OCI-LY7 (cell line): Measurements from ENCODE around the gene TYW1B. TPM values are rescaled to one million over a fixed set of nuclear protein-coding genes. Genes with fewer than 3 reads are reported as not detected.
"Not testable (repeated sequence)": the region's sequence is repeated elsewhere in the genome, so short reads cannot be mapped to it uniquely, and the experiment has no call there.

Source experiments
- BruUV-seq: library from RNA; stranded (reverse); fragments of 400-500 nt; replicated peaks from 2 replicates; lab custom pipeline; 2021; lab: Mats Ljungman, UMichigan
- CTCF ChIA-PET: fragments of 300-600 bp; sonication (Branson Sonifier 250); formaldehyde crosslinking; loops from one replicate; lab custom pipeline; 2022; ENCODE audit warnings: antibody characterized with exemption; ENCODE audit not compliant: unreplicated experiment; lab: Charles Lee
- POLR2A ChIA-PET: fragments of 300-600 bp; sonication (Branson Sonifier 250); formaldehyde crosslinking; loops from one replicate; lab custom pipeline; 2022; ENCODE audit warnings: antibody characterized with exemption; lab: Charles Lee
- DNase-seq: peaks from one replicate; pipeline ENCODE4 v3.0.0-alpha.2; 2015; ENCODE audit warnings: low spot score
- H2AFZ ChIP-seq: fragments of 200-600 bp; sonication (generic), shearing (Covaris generic); 2 replicates; pipeline ENCODE4 v1.6.1; 2014; ENCODE audit warnings: mild to moderate bottlenecking, antibody characterized with exemption, low read length, moderate library complexity
- H3K27ac ChIP-seq: fragments of 200-600 bp; sonication (generic); 2 replicates; pipeline ENCODE4 v1.5.1; 2014; ENCODE audit warnings: mixed run types, low read depth, mild to moderate bottlenecking, moderate library complexity, low read length, inconsistent platforms; ENCODE audit not compliant: poor library complexity, severe bottlenecking
- H3K36me3 ChIP-seq: fragments of 200-600 bp; sonication (generic); 2 replicates; pipeline ENCODE4 v1.6.1; 2014; ENCODE audit warnings: mild to moderate bottlenecking, antibody characterized with exemption, low read length, moderate library complexity, mixed read lengths; ENCODE audit not compliant: insufficient read depth
- H3K4me1 ChIP-seq: fragments of 200-600 bp; sonication (generic); 2 replicates; pipeline ENCODE4 v1.5.1; 2014; ENCODE audit warnings: mild to moderate bottlenecking, low read length; ENCODE audit not compliant: insufficient read depth, poor library complexity, severe bottlenecking
- H3K4me2 ChIP-seq: fragments of 200-600 bp; sonication (generic); 2 replicates; pipeline ENCODE4 v1.6.1; 2014; ENCODE audit warnings: mild to moderate bottlenecking, low read length
- H3K4me3 ChIP-seq: fragments of 200-600 bp; sonication (generic); 2 replicates; pipeline ENCODE4 v1.5.1; 2014; ENCODE audit warnings: mild to moderate bottlenecking, low read depth, low read length; ENCODE audit not compliant: poor library complexity, severe bottlenecking
- H3K79me2 ChIP-seq: fragments of 200-600 bp; sonication (generic); 2 replicates; pipeline ENCODE4 v1.6.1; 2016; ENCODE audit warnings: low read depth, mild to moderate bottlenecking, low read length, moderate library complexity, mixed read lengths; ENCODE audit not compliant: insufficient read depth
- H3K9me2 ChIP-seq: fragments of 200-600 bp; sonication (generic); 2 replicates; pipeline ENCODE4 v1.6.1; 2016; ENCODE audit warnings: mild to moderate bottlenecking, low read length, mixed read lengths; ENCODE audit not compliant: insufficient read depth
- H3K9me3 ChIP-seq: fragments of 200-600 bp; sonication (generic); 2 replicates; pipeline ENCODE4 v1.6.1; 2014; ENCODE audit warnings: mild to moderate bottlenecking, mixed run types, low read length, mixed read lengths
- H4K20me1 ChIP-seq: fragments of 200-600 bp; sonication (generic); 2 replicates; pipeline ENCODE4 v1.6.1; 2014; ENCODE audit warnings: mild to moderate bottlenecking, antibody characterized with exemption, low read length, moderate library complexity, mixed read lengths; ENCODE audit not compliant: insufficient read depth
- CTCF ChIP-seq: fragments of 200-600 bp; sonication (generic); conservative IDR thresholded peaks from 2 replicates; pipeline ENCODE4 v1.5.1; 2014; ENCODE audit warnings: mild to moderate bottlenecking, antibody characterized with exemption, low read length, moderate library complexity, mixed read lengths
- EZH2phosphoT487 ChIP-seq: fragments of 200-600 bp; sonication (generic); IDR thresholded peaks from 2 replicates; pipeline ENCODE4 v1.6.1; 2018; ENCODE audit warnings: low read depth, borderline replicate concordance, mild to moderate bottlenecking, mixed run types, antibody characterized with exemption, low read length, moderate library complexity, mixed read lengths
- intact Hi-C: fragments of 100-400 bp; cut with micrococcal nuclease; formaldehyde crosslinking; loops from one replicate; pipeline ENCODE4 v1.10.0; 2022; ENCODE audit not compliant: unreplicated experiment
- total RNA-seq, 2 experiments: library from RNA; depleted of rRNA in 1 of 2; stranded (reverse); fragments of >200 nt in 1 of 2; shearing (Covaris generic) in 1 of 2; gene quantifications; 2 replicates each; pipeline ENCODE4 v1.2.3, GENCODE V29; 2014 to 2022

The TYW1B gene
- total RNA-seq, 2 experiments from 2014 or later: 5.1 to 7.2 TPM

DNA sequence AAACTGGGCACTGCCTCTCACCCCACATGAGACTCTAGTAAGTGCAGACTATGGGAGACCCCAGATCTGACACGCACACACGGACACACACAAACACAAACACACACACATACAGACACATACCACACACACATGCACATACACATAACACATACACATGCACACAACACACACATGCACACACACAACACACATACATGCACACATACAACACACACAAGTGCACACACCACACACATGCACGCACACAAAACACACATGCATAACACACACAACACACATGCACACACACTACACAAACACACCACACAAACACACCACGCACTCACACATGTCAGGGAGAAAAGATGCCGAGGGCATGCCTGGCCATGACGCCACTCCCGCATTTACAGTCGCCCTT is 205.5 kb downstream of the TYW1B start:
- Histone ChIP-seq H3K4me1 (no peaks in the 10 kb centered on the region), H3K9me2 (no peaks in the 10 kb centered on the region), H3K9me3 (no peaks in the 10 kb centered on the region), H3K4me3 (no peak overlapping the region), H3K36me3 (no peaks in the 10 kb centered on the region), H2AFZ (no peak overlapping the region), H3K4me2 (no peak overlapping the region), H3K27ac (no peak overlapping the region), H3K79me2 (no peaks in the 10 kb centered on the region), H4K20me1 (no peaks in the 10 kb centered on the region)
- intact Hi-C loops: no loop called here
- BruUV-seq: no TSS peak
- ChIA-PET CTCF (no interaction called here), POLR2A (no interaction called here)
- DNase-seq: no peak
- TF ChIP-seq EZH2phosphoT487: no peak
- TF ChIP-seq CTCF: no peak

- H3K4me3 ChIP-seq, H3K4me1 ChIP-seq, POLR2A ChIA-PET, BruUV-seq, H3K4me2 ChIP-seq, H3K36me3 ChIP-seq, DNase-seq, H3K27ac ChIP-seq, CTCF ChIA-PET, H4K20me1 ChIP-seq, intact Hi-C loops, H2AFZ ChIP-seq, H3K79me2 ChIP-seq, H3K9me3 ChIP-seq, H3K9me2 ChIP-seq: not testable (repeated sequence)
These were observed 206.2 kb downstream of the TYW1B start for GRCh38 chr7:72621761-72622187.

DNA sequence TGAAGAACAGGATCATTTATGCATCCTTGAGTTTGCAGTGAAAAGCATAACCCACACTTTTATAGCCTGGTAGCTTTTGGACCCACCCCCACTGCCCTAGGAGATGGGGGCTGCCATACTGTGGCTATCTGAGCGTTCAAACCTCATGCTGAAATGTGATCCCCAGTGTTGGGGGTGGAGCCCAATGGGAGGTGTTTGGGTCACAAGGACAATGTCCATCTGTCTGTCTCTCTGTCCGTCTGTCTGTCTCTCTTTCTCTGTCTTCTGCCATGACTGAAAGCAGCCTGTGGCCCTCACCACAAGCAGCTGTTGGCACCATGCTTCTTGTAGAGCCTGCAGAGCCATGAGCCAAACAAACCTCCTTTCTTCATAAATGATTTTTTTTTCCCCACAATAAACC is 207.1 kb downstream of the TYW1B start:
- H3K4me1 ChIP-seq, H3K4me2 ChIP-seq, H2AFZ ChIP-seq, H3K36me3 ChIP-seq, H3K4me3 ChIP-seq, H3K9me2 ChIP-seq, intact Hi-C loops, H4K20me1 ChIP-seq, DNase-seq, CTCF ChIA-PET, H3K79me2 ChIP-seq, POLR2A ChIA-PET, BruUV-seq, H3K9me3 ChIP-seq, H3K27ac ChIP-seq: not testable (repeated sequence)

DNA sequence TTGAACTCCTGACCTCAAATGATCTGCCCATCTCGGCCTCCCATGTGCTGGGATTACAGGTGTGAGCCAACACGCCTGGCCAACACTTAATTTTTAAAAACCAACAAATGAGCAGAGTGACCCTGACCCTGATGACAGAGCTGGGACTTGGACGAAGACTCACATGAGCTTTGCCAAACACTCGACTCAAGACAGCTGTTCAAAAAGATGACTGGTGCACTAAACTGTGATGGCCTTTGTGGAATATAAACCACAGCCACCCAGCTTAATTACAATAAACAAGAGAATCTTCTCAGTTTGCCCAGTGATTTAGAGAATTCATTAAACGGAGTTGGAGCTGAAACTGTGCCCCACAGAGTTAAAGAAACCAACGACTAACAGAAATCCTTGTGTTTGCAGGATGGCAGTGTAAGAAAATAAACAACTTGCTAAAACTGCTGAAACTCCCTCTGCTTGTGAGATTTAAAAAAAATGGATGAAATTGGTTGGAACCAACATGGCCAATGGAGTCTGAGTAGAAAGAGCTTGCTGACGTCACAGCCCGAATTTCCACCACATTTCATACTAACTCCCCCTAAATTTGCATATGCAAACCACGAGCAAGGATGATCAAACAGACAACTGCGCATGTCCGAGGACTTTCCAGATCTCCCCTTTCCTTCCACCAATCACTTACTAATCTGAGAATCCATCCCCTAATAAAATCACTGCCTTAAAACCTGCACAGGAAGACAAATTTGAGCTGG is 209.4 kb downstream of the TYW1B start:
- H3K9me3 ChIP-seq, DNase-seq, H4K20me1 ChIP-seq, CTCF ChIA-PET, H3K36me3 ChIP-seq, H3K79me2 ChIP-seq, H3K4me1 ChIP-seq, H3K4me3 ChIP-seq, H2AFZ ChIP-seq, BruUV-seq, intact Hi-C loops, POLR2A ChIA-PET, H3K9me2 ChIP-seq, H3K4me2 ChIP-seq, H3K27ac ChIP-seq: not testable (repeated sequence)

DNA sequence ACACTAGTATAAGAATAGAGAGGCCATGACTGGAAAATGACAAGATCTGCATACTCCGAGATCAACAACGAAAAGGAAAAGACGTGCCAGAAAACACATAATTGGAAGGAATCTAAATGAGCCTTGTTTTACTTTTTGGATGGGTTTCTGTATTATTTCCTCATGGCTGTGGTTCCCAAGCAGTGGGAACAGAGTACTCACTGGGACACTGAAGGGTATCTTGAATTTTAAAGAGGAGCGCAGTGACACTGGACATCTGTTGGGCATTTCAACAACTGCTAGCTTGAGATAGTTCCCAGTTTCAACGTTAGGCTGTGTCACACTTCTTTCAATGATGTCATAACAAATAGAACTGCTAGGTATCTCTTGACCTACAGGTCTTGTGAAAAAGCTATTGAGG is 218.2 kb downstream of the TYW1B start:
- not testable (repeated sequence) for H3K36me3 ChIP-seq

GRCh38 chr7:72607988-72608387 is 220.0 kb downstream of the TYW1B start:
- H3K27ac ChIP-seq, H3K79me2 ChIP-seq, DNase-seq, H3K36me3 ChIP-seq, H3K9me2 ChIP-seq, intact Hi-C loops, H3K4me1 ChIP-seq, CTCF ChIA-PET, H3K4me3 ChIP-seq, H4K20me1 ChIP-seq, BruUV-seq, POLR2A ChIA-PET, H3K4me2 ChIP-seq, H2AFZ ChIP-seq, H3K9me3 ChIP-seq: not testable (repeated sequence)

More for the DNA sequence above, 218.2 kb downstream of the TYW1B start:
- H3K9me3 ChIP-seq, DNase-seq, H3K4me1 ChIP-seq, H3K27ac ChIP-seq, intact Hi-C loops, H2AFZ ChIP-seq, POLR2A ChIA-PET, H3K4me3 ChIP-seq, H3K9me2 ChIP-seq, H4K20me1 ChIP-seq, H3K4me2 ChIP-seq, H3K79me2 ChIP-seq, CTCF ChIA-PET, BruUV-seq: not testable (repeated sequence)
